Activated naive CD8-positive, alpha-beta T cell treated with anti-CD3 and anti-CD28 coated beads, Interleukin-2, amount 10 ng/mL, durations not matched to agents 7 days and 5 days (primary cell): ENCODE data around the gene RAB27A. TPM values are rescaled to one million over a fixed set of nuclear protein-coding genes. Genes with fewer than 3 reads are reported as not detected.

Experiments used
- ATAC-seq: fragments of 150-1000 bp; cut with Tn5 transposase; one replicate; pipeline ENCODE4 v1.10.0; 2021; ENCODE audit warnings: low read depth, moderate library complexity
- POLR2A ChIA-PET: fragments of 350-600 bp; sonication (Branson Sonifier 250); formaldehyde crosslinking; loops from one replicate; lab custom pipeline; 2021; ENCODE audit warnings: antibody characterized with exemption; lab: Charles Lee
- DNase-seq: peaks from one replicate; pipeline ENCODE4 v3.0.0; 2021
- H3K27ac Mint-ChIP-seq: one replicate; pipeline ENCODE4 v1.8.0; 2022; ENCODE audit warnings: mild to moderate bottlenecking, mixed read lengths
- H3K27me3 Mint-ChIP-seq: one replicate; pipeline ENCODE4 v1.8.0; 2022; ENCODE audit warnings: mild to moderate bottlenecking, moderate library complexity, mixed read lengths
- H3K36me3 Mint-ChIP-seq: one replicate; pipeline ENCODE4 v1.8.0; 2021; ENCODE audit warnings: mild to moderate bottlenecking, mixed read lengths
- H3K4me1 Mint-ChIP-seq: one replicate; pipeline ENCODE4 v1.8.0; 2021; ENCODE audit warnings: mixed read lengths
- H3K4me3 Mint-ChIP-seq: one replicate; pipeline ENCODE4 v1.8.0; 2022; ENCODE audit warnings: mild to moderate bottlenecking, moderate library complexity, mixed read lengths
- H3K9me3 Mint-ChIP-seq: one replicate; pipeline ENCODE4 v1.8.0; 2021; ENCODE audit warnings: mixed read lengths
- total RNA-seq, 2 experiments: library from RNA; stranded (reverse); gene quantifications; one replicate each; pipeline ENCODE4 v1.2.3, GENCODE V29; 2021

RAB27A gene
- total RNA-seq, 2 experiments from 2014 or later, result 80.1 to 87.3 TPM

DNA sequence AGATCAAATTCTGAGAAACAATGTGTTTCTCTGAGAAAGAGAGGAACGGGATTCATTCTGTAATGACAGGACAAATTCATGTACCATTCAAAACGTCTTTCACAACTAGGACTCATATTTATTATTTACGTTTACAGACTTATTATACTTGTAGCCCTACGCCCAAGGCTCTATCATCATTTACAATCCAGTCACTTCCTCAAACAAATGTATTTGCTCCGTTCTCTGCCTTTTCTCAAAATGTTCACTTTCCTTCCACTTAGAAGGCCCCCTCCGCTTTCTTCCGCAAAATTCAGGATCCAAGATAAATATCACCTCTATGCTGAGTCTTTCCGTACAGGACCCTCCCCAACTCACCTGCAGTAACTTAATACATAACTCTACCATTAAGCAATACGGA, 93.6 kb downstream of the RAB27A start:
- Mint-ChIP-seq H3K27ac (no peak overlapping the region), H3K4me3 (no peak overlapping the region)
- POLR2A ChIA-PET, result no interaction called here

DNA sequence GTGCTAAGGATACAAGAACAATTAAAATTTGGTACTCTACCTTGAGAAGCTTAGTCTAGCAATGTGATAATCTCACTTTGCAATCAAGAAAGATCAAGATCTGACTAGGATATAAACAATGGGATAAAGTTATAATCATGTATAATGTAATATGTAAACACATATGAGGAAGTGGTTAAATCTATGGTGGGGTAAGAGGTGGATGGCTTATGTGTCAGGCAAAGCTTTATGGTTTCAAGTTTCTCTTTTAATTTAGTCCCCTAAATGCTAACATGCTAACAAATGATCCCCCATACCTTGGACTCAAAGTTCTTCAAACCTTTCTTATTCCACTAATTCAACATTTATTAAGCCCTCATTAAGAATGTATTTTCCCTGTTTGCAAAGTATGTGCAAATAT, 95.4 kb downstream of the RAB27A start:
- Mint-ChIP-seq H3K9me3 (peaks cover under 1% of the 10 kb centered on the region), H3K27ac (no peak overlapping the region), H3K27me3 (no peaks in the 10 kb centered on the region), H3K4me1 (peaks cover 16% of the 10 kb centered on the region), H3K4me3 (no peak overlapping the region), H3K36me3 (peaks cover 18% of the 10 kb centered on the region)
- no peak for DNase-seq
- no peak for ATAC-seq
- POLR2A ChIA-PET, result no interaction called here

More for the DNA sequence above, 93.6 kb downstream of the RAB27A start:
- peaks cover 19% of the 10 kb centered on the region for H3K36me3 Mint-ChIP-seq
- no peak for ATAC-seq
- no peak for DNase-seq
- H3K4me1 Mint-ChIP-seq, result peaks cover 16% of the 10 kb centered on the region
- H3K9me3 Mint-ChIP-seq, result peaks cover 2% of the 10 kb centered on the region
- H3K27me3 Mint-ChIP-seq, result no peaks in the 10 kb centered on the region

DNA sequence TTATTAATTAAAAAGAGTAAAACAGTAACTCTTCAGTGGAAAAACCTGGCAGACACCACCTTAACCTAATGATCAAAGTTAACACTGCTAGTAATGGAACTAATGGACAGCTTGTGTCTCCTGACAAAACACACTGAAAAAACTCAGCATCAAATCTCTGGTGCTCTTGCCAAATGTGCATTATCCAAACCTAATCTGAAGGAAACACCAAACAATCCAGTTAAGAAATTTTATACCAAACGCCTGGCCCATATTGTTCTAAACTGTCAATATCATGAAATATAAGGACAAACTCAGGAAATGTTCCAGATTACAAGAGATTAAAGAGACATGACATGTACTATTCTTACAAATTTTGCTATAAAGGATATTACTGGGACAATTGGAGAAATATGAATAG, 103.3 kb downstream of the RAB27A start:
- POLR2A ChIA-PET, result no interaction called here
- Mint-ChIP-seq H3K4me1 (peaks cover 19% of the 10 kb centered on the region), H3K4me3 (no peak overlapping the region), H3K27ac (no peak overlapping the region), H3K36me3 (peaks cover 33% of the 10 kb centered on the region), H3K27me3 (no peaks in the 10 kb centered on the region), H3K9me3 (no peaks in the 10 kb centered on the region)
- DNase-seq, result no peak
- no peak for ATAC-seq

DNA sequence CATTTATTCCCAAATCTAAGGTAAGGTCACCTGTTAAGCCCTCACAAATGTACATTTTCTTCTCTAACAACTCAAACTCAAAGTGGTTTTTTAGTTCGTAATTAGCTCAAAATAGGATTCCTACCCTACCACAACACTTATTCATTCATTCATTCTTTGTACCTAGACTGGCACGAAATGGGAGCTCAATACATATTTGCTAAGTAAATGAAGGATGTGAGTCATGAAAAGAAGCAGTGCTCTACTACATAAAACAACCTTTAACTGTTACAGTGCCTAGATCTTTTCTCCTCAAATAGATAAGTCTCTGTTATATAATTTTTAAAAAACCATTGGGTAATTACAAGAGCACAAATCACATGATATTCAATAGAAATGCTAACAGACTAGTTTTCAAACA, 105.9 kb downstream of the RAB27A start:
- POLR2A ChIA-PET, result interaction anchor here (0.6 kb wide), 1 partner anchor 253 kb away, joined by 3 read pairs; no protein-coding TSS in a partner anchor
- peaks cover 28% of the 10 kb centered on the region for H3K36me3 Mint-ChIP-seq

GRCh38 chr15:55179141-55179540, 110.5 kb downstream of the RAB27A start:
- Mint-ChIP-seq H3K27ac (no peak overlapping the region), H3K27me3 (no peaks in the 10 kb centered on the region), H3K9me3 (no peaks in the 10 kb centered on the region), H3K36me3 (peaks cover 14% of the 10 kb centered on the region), H3K4me3 (no peak overlapping the region), H3K4me1 (peaks cover under 1% of the 10 kb centered on the region)
- no peak for ATAC-seq
- DNase-seq, result no peak
- POLR2A ChIA-PET, result interaction anchor here (0.7 kb wide), 1 partner anchor 17 kb away, joined by 3 read pairs; the partner anchor contains the start of gene RSL24D1

More for the DNA sequence above, 105.9 kb downstream of the RAB27A start:
- Mint-ChIP-seq H3K4me1 (peaks cover 15% of the 10 kb centered on the region), H3K27me3 (no peaks in the 10 kb centered on the region), H3K9me3 (no peaks in the 10 kb centered on the region), H3K4me3 (no peak overlapping the region), H3K27ac (no peak overlapping the region)
- ATAC-seq, result no peak
- DNase-seq, result no peak

GRCh38 chr15:55170361-55170760, 119.3 kb downstream of the RAB27A start:
- H3K27me3 Mint-ChIP-seq, result no peaks in the 10 kb centered on the region
- no peaks in the 10 kb centered on the region for H3K9me3 Mint-ChIP-seq
- no peak overlapping the region for H3K4me3 Mint-ChIP-seq
- no peaks in the 10 kb centered on the region for H3K36me3 Mint-ChIP-seq
- H3K4me1 Mint-ChIP-seq, result no peaks in the 10 kb centered on the region
- ATAC-seq, result no peak
- no peak overlapping the region for H3K27ac Mint-ChIP-seq
- no peak for DNase-seq
- POLR2A ChIA-PET, result no interaction called here

- H3K27ac Mint-ChIP-seq, result no peak overlapping the region
- H3K4me3 Mint-ChIP-seq, result no peak overlapping the region
- no peaks in the 10 kb centered on the region for H3K9me3 Mint-ChIP-seq
- no peaks in the 10 kb centered on the region for H3K36me3 Mint-ChIP-seq
- POLR2A ChIA-PET, result no interaction called here
- H3K27me3 Mint-ChIP-seq, result no peaks in the 10 kb centered on the region
- ATAC-seq, result peak; percentile 67
- no peaks in the 10 kb centered on the region for H3K4me1 Mint-ChIP-seq
- peak; percentile 59 for DNase-seq
Measured at GRCh38 chr15:55168350-55168974, 121.2 kb downstream of the RAB27A start.

DNA sequence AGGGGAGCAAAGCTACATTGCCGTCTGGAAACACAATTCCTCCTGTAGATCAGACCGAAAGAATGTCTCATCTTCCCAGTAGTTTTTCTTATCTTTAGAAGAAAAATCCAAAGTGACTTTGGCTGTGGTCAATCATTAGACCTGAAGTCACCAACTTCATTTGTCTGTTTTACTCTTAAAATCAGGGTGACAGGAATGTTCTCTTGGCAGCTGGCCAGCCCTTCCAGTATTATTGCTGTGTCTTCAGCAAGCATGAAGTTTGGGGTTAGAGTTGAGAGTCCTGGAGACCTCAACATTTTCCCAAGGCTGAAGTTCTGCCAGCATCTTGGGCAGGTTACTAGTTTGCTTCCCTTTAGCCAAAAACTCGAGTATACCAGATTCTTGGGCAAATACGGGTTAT, 125.3 kb downstream of the RAB27A start:
- POLR2A ChIA-PET, result no interaction called here
- Mint-ChIP-seq H3K36me3 (no peaks in the 10 kb centered on the region), H3K27ac (no peak overlapping the region), H3K4me3 (no peak overlapping the region), H3K27me3 (peaks cover 3% of the 10 kb centered on the region), H3K9me3 (no peaks in the 10 kb centered on the region), H3K4me1 (no peaks in the 10 kb centered on the region)
- no peak for ATAC-seq
- DNase-seq, result no peak

Other genes with a start within 250 kb of the RAB27A start
- 10 to 100 TPM; 90.8 to 96.0 TPM for gene RSL24D1, start 92.9 kb downstream of the RAB27A start, total RNA-seq
- gene PIGBOS1, start 29.3 kb upstream of the RAB27A start, total RNA-seq, result 10 to 100 TPM; 10.3 to 13.8 TPM
- gene PIGB, start 29.4 kb upstream of the RAB27A start, total RNA-seq, result 10 to 100 TPM; 17.6 to 26.1 TPM
- 10 to 100 TPM; 16.0 to 18.8 TPM for gene CCPG1, start 118.5 kb upstream of the RAB27A start, total RNA-seq
- not detected for gene PIERCE2, start 118.7 kb upstream of the RAB27A start, total RNA-seq
- gene DNAAF4, start 218.4 kb upstream of the RAB27A start, total RNA-seq, result not detected